Immature natural killer cell (primary cell): Measurements from ENCODE around the gene TCEAL8. TPM values are rescaled to one million over a fixed set of nuclear protein-coding genes. Genes with fewer than 3 reads are reported as not detected.

Source experiments
- DNase-seq, 3 donors: peaks; one replicate each; pipeline ENCODE4 v3.0.0; 2022; ENCODE audit warnings: mixed read lengths in 1 of 3
- H3K27ac Mint-ChIP-seq, 6 donors: one replicate each; pipeline ENCODE4 v1.8.0; 2020; ENCODE audit warnings: mixed read lengths in 6 of 6, mild to moderate bottlenecking in 5 of 6, inconsistent platforms in 4 of 6, moderate library complexity in 3 of 6
- H3K27me3 Mint-ChIP-seq, 3 donors: one replicate each; pipeline ENCODE4 v1.8.0; 2020 to 2021; ENCODE audit warnings: low read depth in 3 of 3, mild to moderate bottlenecking in 3 of 3, mixed read lengths in 3 of 3, moderate library complexity in 3 of 3, inconsistent platforms in 1 of 3
- H3K36me3 Mint-ChIP-seq, 3 donors: one replicate each; pipeline ENCODE4 v1.8.0; 2020; ENCODE audit warnings: mixed read lengths in 3 of 3, inconsistent platforms in 2 of 3, mild to moderate bottlenecking in 2 of 3
- H3K4me1 Mint-ChIP-seq, 2 donors: one replicate each; pipeline ENCODE4 v1.8.0; 2020; ENCODE audit warnings: inconsistent platforms in 2 of 2, mild to moderate bottlenecking in 2 of 2, mixed read lengths in 2 of 2, moderate library complexity in 1 of 2
- H3K4me3 Mint-ChIP-seq, 5 donors: one replicate each; pipeline ENCODE4 v1.8.0; 2020; ENCODE audit warnings: mild to moderate bottlenecking in 5 of 5, mixed read lengths in 5 of 5, inconsistent platforms in 3 of 5, moderate library complexity in 3 of 5
- H3K9me3 Mint-ChIP-seq, 6 donors: one replicate each; pipeline ENCODE4 v1.8.0; 2020; ENCODE audit warnings: mild to moderate bottlenecking in 6 of 6, mixed read lengths in 6 of 6, inconsistent platforms in 4 of 6, moderate library complexity in 3 of 6
- polyA plus RNA-seq, 3 donors: library from polyadenylated mRNA; unstranded; fragments of 300-500 nt; fragmentation: Illumina TruSeq; gene quantifications; one replicate each; pipeline ENCODE4 v1.2.3, GENCODE V29; 2021

The TCEAL8 gene
- 100 to 1,000 TPM in 2 of 3 donors, 10 to 100 TPM in 1; 85.7 to 118 (median 105) TPM for polyA plus RNA-seq

- H3K27ac Mint-ChIP-seq: peak within 1 kb of the TSS; percentile 90 to 98 (median 96)
- H3K4me1 Mint-ChIP-seq: peaks cover 21 to 27% of the 10 kb centered on the region in 2 donors
- H3K9me3 Mint-ChIP-seq: peaks cover 0 to 1% (median 0%) of the 10 kb centered on the region in 6 donors
- H3K36me3 Mint-ChIP-seq: no peaks in the 10 kb centered on the region
- DNase-seq: peak; percentile 54 to 56 (median 55)
- peaks cover 3 to 9% (median 8%) of the 10 kb centered on the region in 3 donors for H3K27me3 Mint-ChIP-seq
- peak within 1 kb of the TSS; percentile 93 to 97 (median 94) for H3K4me3 Mint-ChIP-seq
Observed at GRCh38 chrX:103254921-103255493, at the start of gene TCEAL8. Gene TCEAL8 (minus strand): TSS chrX:103255155. CDS start chrX:103253979, 1,176 bp downstream.

DNA sequence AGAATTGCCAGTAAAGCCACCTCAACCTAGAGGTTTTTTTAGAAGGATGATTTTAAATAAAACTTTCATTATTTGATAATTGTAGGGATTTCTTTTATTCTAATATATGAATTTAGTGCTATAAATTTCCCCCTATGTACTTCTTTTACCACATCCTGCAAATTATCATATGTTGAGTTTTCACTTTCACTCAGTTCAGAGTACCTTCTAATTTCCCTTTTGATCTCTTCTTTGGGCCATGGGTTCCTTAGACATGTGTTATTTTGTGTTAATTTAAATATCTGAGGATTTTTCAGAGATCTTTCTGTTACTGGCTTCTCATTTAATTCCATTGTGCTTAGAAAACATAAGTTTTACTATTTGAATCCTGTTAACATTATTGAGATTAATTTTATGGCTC, 49.8 kb upstream of the TCEAL8 start:
- no peaks in the 10 kb centered on the region for H3K4me1 Mint-ChIP-seq
- H3K4me3 Mint-ChIP-seq: no peak overlapping the region
- peaks cover 0 to 3% (median 2%) of the 10 kb centered on the region in 3 donors for H3K36me3 Mint-ChIP-seq
- H3K9me3 Mint-ChIP-seq: peaks cover 0 to 2% (median 0%) of the 10 kb centered on the region in 6 donors
- no peak overlapping the region for H3K27ac Mint-ChIP-seq
- H3K27me3 Mint-ChIP-seq: peaks cover 0 to 9% (median 2%) of the 10 kb centered on the region in 3 donors
- no peak for DNase-seq

DNA sequence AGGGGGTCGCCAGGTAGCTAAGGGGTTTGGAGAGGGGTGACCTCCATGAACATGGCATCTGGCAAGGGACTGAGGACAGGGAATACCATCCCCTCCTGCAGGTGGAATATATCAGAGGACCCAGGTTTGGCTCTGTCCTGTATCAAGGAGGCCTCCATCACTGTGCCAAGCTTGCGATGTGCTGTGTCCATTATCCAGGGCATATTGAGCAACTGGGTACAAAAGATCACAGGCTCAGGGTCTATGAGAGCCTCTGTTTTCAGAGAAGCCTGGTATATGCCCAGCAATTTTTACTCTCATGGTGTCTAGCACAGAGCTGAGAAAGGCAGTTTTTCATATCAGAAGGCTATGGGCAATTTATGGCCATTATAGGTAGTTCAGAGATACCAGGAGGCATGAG, 38.2 kb upstream of the TCEAL8 start:
- no peak overlapping the region for H3K27ac Mint-ChIP-seq
- no peak for DNase-seq
- peaks cover 0 to 6% (median 2%) of the 10 kb centered on the region in 6 donors for H3K9me3 Mint-ChIP-seq
- H3K27me3 Mint-ChIP-seq: peaks cover 0 to 22% (median 0%) of the 10 kb centered on the region in 3 donors
- no peaks in the 10 kb centered on the region for H3K36me3 Mint-ChIP-seq
- H3K4me1 Mint-ChIP-seq: no peaks in the 10 kb centered on the region
- no peak overlapping the region for H3K4me3 Mint-ChIP-seq

GRCh38 chrX:103279624-103280023, 24.7 kb upstream of the TCEAL8 start:
- H3K9me3 Mint-ChIP-seq: no peaks in the 10 kb centered on the region
- peaks cover 0 to 3% (median 3%) of the 10 kb centered on the region in 3 donors for H3K36me3 Mint-ChIP-seq
- peaks cover 9 to 38% (median 13%) of the 10 kb centered on the region in 3 donors for H3K27me3 Mint-ChIP-seq
- H3K4me3 Mint-ChIP-seq: no peak overlapping the region
- H3K4me1 Mint-ChIP-seq: peaks cover 3 to 6% of the 10 kb centered on the region in 2 donors
- no peak for DNase-seq
- no peak overlapping the region for H3K27ac Mint-ChIP-seq

DNA sequence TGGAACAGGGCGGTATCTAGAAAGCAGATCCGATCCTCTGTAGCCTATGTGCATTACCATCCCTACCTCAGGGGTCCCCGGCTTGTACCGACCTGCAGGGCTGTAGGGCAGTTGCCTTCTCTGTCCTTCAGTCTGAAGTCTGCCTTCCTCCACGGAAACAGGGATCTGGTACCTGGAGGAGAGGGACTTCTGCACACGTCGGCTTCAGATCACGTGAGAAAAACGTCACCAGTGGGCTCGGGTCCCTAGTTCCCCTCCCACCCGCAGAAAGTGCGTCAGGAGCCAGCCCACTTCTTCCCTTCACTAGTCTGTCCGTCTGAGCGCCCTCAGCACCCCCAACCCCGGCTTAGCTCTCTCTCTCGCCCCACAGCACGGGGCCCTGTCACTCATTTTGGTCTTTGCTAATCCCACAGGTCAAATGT, 21.6 kb upstream of the TCEAL8 start, which contains the start of gene TCEAL5:
Gene TCEAL5 (minus strand): TSS at position 170 of the 422 bp plus-strand sequence. CDS start 2,187 bp downstream, outside the sequence.
- DNase-seq: no peak
- H3K27me3 Mint-ChIP-seq: peaks cover 7 to 37% (median 10%) of the 10 kb centered on the region in 3 donors
- no peak within 1 kb of the TSS for H3K27ac Mint-ChIP-seq

DNA sequence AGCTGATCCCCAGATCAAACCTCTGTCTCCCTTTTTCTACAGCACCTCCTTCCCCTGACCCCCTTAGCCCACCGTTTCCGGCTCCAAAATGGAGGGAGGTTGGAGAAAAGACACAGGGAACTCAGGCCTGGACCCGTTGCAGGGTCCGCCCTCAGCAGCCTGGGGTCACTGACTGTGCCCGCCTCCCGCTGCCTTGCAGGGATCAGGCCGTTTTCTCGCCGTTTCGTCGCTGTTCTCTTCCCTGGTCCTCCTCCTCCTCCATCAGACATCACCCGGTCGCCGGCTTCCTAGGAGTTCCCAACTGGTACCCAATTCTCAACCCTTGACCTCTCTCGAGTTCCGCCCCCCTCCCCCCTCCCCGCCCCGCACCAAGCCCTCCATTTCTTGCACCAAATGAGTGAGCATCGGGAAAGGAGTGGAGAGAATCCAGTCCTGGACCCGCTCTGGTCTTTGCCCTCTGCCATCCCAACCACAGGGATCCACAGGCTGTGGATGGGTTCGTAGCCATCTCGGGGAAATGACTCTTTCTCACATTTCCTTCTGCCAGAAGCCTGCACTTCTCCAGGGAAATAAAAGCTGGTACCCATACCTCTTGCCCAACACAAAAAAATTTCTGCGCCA, 21.1 kb upstream of the TCEAL8 start:
- H3K27ac Mint-ChIP-seq: no peak overlapping the region
- peaks cover 0 to 3% (median 3%) of the 10 kb centered on the region in 3 donors for H3K36me3 Mint-ChIP-seq
- H3K4me1 Mint-ChIP-seq: peaks cover 3 to 6% of the 10 kb centered on the region in 2 donors
- peak overlapping the region in 1 of 5 donors; percentile 17 for H3K4me3 Mint-ChIP-seq
- H3K9me3 Mint-ChIP-seq: no peaks in the 10 kb centered on the region
- DNase-seq: no peak
- H3K27me3 Mint-ChIP-seq: peaks cover 7 to 37% (median 10%) of the 10 kb centered on the region in 3 donors

More for the DNA sequence above, 21.6 kb upstream of the TCEAL8 start, which contains the start of gene TCEAL5:
- peaks cover 0 to 3% (median 3%) of the 10 kb centered on the region in 3 donors for H3K36me3 Mint-ChIP-seq
- H3K4me1 Mint-ChIP-seq: peaks cover 3 to 6% of the 10 kb centered on the region in 2 donors
- H3K9me3 Mint-ChIP-seq: no peaks in the 10 kb centered on the region
- peak within 1 kb of the TSS in 3 of 5 donors; percentile 15 to 58 (median 17) for H3K4me3 Mint-ChIP-seq

GRCh38 chrX:103274284-103274683, 19.3 kb upstream of the TCEAL8 start:
- Mint-ChIP-seq H3K4me3 (no peak overlapping the region), H3K9me3 (no peaks in the 10 kb centered on the region), H3K36me3 (peaks cover 0 to 3% (median 3%) of the 10 kb centered on the region in 3 donors), H3K4me1 (peaks cover 3 to 6% of the 10 kb centered on the region in 2 donors), H3K27ac (no peak overlapping the region), H3K27me3 (peaks cover 3 to 37% (median 5%) of the 10 kb centered on the region in 3 donors)
- no peak for DNase-seq

GRCh38 chrX:103258275-103258674, 3.3 kb upstream of the TCEAL8 start:
- no peaks in the 10 kb centered on the region for H3K36me3 Mint-ChIP-seq
- no peak for DNase-seq
- no peak overlapping the region for H3K27ac Mint-ChIP-seq
- peaks cover 0 to 1% (median 0%) of the 10 kb centered on the region in 6 donors for H3K9me3 Mint-ChIP-seq
- peaks cover 20 to 25% of the 10 kb centered on the region in 2 donors for H3K4me1 Mint-ChIP-seq
- H3K4me3 Mint-ChIP-seq: no peak overlapping the region
- peaks cover 6 to 11% (median 10%) of the 10 kb centered on the region in 3 donors for H3K27me3 Mint-ChIP-seq

DNA sequence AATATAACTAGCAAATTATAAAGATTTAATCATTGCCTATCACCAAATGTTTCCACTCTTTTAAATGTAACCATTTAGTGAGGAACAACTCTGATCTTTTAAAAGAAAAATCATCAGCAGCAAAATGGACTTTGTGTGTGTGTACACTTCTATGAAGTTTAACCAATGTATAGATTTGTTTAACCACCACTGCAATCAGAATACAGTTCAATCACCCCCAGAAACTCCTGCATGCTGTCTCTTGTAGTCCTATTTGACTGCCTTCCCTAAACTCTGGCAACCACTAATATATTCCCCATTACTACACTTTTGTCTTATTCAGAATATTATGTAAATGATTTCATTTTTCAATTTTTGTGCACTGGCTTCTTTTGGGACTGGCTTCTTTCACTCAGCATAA, 1.7 kb upstream of the TCEAL8 start:
- DNase-seq: no peak
- Mint-ChIP-seq H3K9me3 (peaks cover 0 to 1% (median 0%) of the 10 kb centered on the region in 6 donors), H3K27me3 (peaks cover 5 to 9% (median 8%) of the 10 kb centered on the region in 3 donors), H3K4me1 (peaks cover 21 to 27% of the 10 kb centered on the region in 2 donors), H3K36me3 (no peaks in the 10 kb centered on the region), H3K27ac (no peak overlapping the region), H3K4me3 (no peak overlapping the region)

DNA sequence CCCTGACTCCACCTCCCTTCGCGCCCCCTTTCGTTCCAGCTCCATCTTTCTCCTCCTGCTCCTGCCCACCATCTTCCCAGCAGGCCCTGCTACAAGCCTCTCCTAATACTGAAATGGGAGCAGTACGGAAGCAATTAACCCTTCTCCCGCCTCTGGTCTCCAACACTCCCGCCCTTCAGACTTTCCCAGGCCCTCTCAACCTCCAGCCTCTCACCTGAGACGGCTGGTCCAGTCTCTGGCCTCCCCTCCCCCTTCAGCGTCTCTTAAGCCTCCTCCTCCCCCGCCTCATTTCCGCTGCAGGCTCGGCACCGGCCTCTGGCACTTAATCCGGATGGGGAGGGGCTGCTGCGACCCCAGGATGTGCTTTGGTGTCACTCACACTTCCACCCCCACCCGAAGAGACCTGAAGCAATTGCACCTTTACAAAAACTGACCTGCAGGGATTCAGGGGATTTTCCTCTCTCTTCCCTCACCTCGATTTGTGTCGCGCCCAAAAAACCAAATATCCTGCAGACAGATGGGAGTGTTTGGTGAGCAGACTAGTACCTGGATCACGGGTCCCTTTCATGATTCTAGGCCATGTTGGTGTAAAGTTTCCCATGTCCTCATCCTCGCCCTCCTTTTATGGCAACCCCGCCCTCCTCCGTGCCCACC, 657 bp downstream of the TCEAL8 start:
- Mint-ChIP-seq H3K27me3 (peaks cover 3 to 9% (median 8%) of the 10 kb centered on the region in 3 donors), H3K9me3 (peaks cover 0 to 1% (median 0%) of the 10 kb centered on the region in 6 donors), H3K27ac (peak overlapping the region; percentile 90 to 98 (median 96)), H3K4me1 (peaks cover 21 to 27% of the 10 kb centered on the region in 2 donors), H3K36me3 (no peaks in the 10 kb centered on the region), H3K4me3 (peak overlapping the region; percentile 93 to 97 (median 94))
- DNase-seq: peak; percentile 46 to 54 (median 52)

- Mint-ChIP-seq H3K36me3 (no peaks in the 10 kb centered on the region), H3K9me3 (peaks cover 0 to 1% (median 0%) of the 10 kb centered on the region in 6 donors), H3K4me1 (peaks cover 21 to 27% of the 10 kb centered on the region in 2 donors), H3K4me3 (peak overlapping the region; percentile 93 to 97 (median 94)), H3K27ac (peak overlapping the region; percentile 90 to 98 (median 96)), H3K27me3 (peaks cover 3 to 9% (median 8%) of the 10 kb centered on the region in 3 donors)
- no peak for DNase-seq
Observed at GRCh38 chrX:103253608-103254007, 1.3 kb downstream of the TCEAL8 start.

GRCh38 chrX:103250977-103251376, 4.0 kb downstream of the TCEAL8 start:
- H3K4me1 Mint-ChIP-seq: peaks cover 21 to 27% of the 10 kb centered on the region in 2 donors
- DNase-seq: no peak
- no peaks in the 10 kb centered on the region for H3K36me3 Mint-ChIP-seq
- no peak overlapping the region for H3K4me3 Mint-ChIP-seq
- H3K27ac Mint-ChIP-seq: no peak overlapping the region
- H3K9me3 Mint-ChIP-seq: peaks cover 0 to 1% (median 0%) of the 10 kb centered on the region in 6 donors
- H3K27me3 Mint-ChIP-seq: peaks cover 0 to 8% (median 7%) of the 10 kb centered on the region in 3 donors

DNA sequence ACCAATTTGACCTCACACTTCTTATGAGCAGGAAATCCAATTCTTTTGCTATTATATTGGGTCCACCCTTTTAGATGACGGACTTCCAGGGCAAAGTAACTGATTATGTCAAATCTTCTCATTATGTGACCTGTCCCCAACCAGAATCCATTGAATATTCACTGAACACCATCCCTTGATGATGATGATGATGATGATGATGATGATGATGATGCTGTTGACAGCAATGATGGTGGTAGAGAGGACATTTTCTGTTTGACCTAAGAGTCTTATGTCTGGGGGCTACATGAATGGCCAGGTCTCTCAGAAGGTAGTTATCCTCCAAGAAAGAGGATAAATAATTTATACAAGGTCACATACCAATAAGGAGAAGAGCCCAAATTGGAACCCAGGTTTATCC, 5.2 kb downstream of the TCEAL8 start:
- Mint-ChIP-seq H3K27me3 (peaks cover 0 to 5% (median 4%) of the 10 kb centered on the region in 3 donors), H3K36me3 (no peaks in the 10 kb centered on the region), H3K27ac (no peak overlapping the region), H3K9me3 (no peaks in the 10 kb centered on the region), H3K4me3 (no peak overlapping the region), H3K4me1 (peaks cover 15 to 18% of the 10 kb centered on the region in 2 donors)
- no peak for DNase-seq
